Heart left ventricle (tissue), 16 donors: ENCODE results near the gene SMAD3. TPM values are rescaled to one million over a fixed set of nuclear protein-coding genes. Genes with fewer than 3 reads are reported as not detected.

Experiments used
- ATAC-seq, 4 donors: fragments of 200-7000 bp; cut with Tn5 transposase; one replicate each; pipeline ENCODE4 v1.9.1; 2020 to 2022; ENCODE audit warnings: moderate library complexity in 4 of 4, mild to moderate bottlenecking in 3 of 4, moderate number of reproducible peaks in 1 of 4
- DNase-seq, 5 donors: peaks; one replicate each; pipeline ENCODE4 v3.0.0-alpha.2; 2020
- H3K27ac ChIP-seq, 12 donors: fragments of 200-600 bp; sonication (generic) in 4 of 12; one replicate each; pipeline versions ENCODE4 v1.5.0 to v1.8.0; 2016 to 2022; ENCODE audit warnings: mild to moderate bottlenecking in 2 of 12
- H3K27me3 ChIP-seq, 9 donors: fragments of 200-600 bp; sonication (generic) in 2 of 9; one replicate each; pipeline versions ENCODE4 v1.5.1 to v1.8.0; 2016 to 2022; ENCODE audit warnings: mild to moderate bottlenecking in 3 of 9
- H3K36me3 ChIP-seq, 9 donors: fragments of 200-600 bp; sonication (generic) in 2 of 9; one replicate each; pipeline versions ENCODE4 v1.5.0 to v1.8.0; 2018 to 2022; ENCODE audit warnings: mild to moderate bottlenecking in 2 of 9
- H3K4me1 ChIP-seq, 12 donors: fragments of 200-600 bp; sonication (generic) in 4 of 12; one replicate each; pipeline versions ENCODE4 v1.5.0 to v1.8.0; 2016 to 2022; ENCODE audit warnings: mild to moderate bottlenecking in 3 of 12
- H3K4me3 ChIP-seq, 12 donors: fragments of 200-600 bp; sonication (generic) in 4 of 12; one replicate each; pipeline versions ENCODE4 v1.5.0 to v1.8.0; 2017 to 2022; ENCODE audit warnings: mild to moderate bottlenecking in 9 of 12, moderate library complexity in 4 of 12
- H3K9me3 ChIP-seq, 12 donors: fragments of 200-600 bp; sonication (generic) in 4 of 12; one replicate each; pipeline versions ENCODE4 v1.5.0 to v1.8.0; 2016 to 2022; ENCODE audit warnings: mild to moderate bottlenecking in 1 of 12
- POLR2A ChIP-seq, 2 donors: fragments of 450-650 bp; IDR thresholded peaks; one replicate each; pipeline ENCODE4 v1.6.1; 2017; ENCODE audit warnings: antibody characterized with exemption in 2 of 2, mild to moderate bottlenecking in 2 of 2, moderate library complexity in 2 of 2
- WGBS, 4 donors: extraction: QIAGEN DNeasy Blood & Tissue Kit in 2 of 4; methylation state at CpG; one replicate each; pipeline versions ENCODE4 v1.1.5 to v1.1.7; 2013 to 2018; 5-methylcytosine and 5-hydroxymethylcytosine counted together
- intact Hi-C, 10 donors: fragments of 100-400 bp; cut with DNase I; formaldehyde crosslinking; loops; one replicate each; pipeline versions ENCODE4 v1.11.1 to v1.14.2; 2022
- polyA plus RNA-seq, 2 donors: library from polyadenylated mRNA; stranded (reverse); fragments of 200-250 nt; gene quantifications; one replicate each; pipeline ENCODE4 v1.2.3, GENCODE V29; 2013
- total RNA-seq, 9 donors: library from RNA; depleted of rRNA in 2 of 9; stranded (reverse); fragments of >200 nt in 2 of 9; fragmentation: NEBNext Ultra II Directional in 3 of 9; extraction: Animal tissue kit (Norgen Biotek cat#: 25700) in 3 of 9; gene quantifications; one replicate each; pipeline versions ENCODE4 v1.1.0 to v1.2.4, GENCODE V29; 2016 to 2023
- TF ChIP-seq, protein P1 (sequence below), 12 donors: fragments of 200-600 bp; sonication (generic) in 4 of 12; IDR thresholded peaks; one replicate each; pipeline versions ENCODE4 v1.5.0 to v1.8.0; 2018 to 2022; ENCODE audit warnings: antibody characterized with exemption in 12 of 12, mild to moderate bottlenecking in 5 of 12
- donor health status: ischemic (EF 13 %, LVEDD 7.1; RV severe dilation, severe dysfunction).
- donor health status: healthy with polysubstance abuse.
- donor health status: DM: no; HTN: yes; CAD: no.
- donor health status: DM: no; HTN: no; CAD: no.
- donor health status: ischemic (EF 25% LVEDD 6.9; RV normal size, moderate dysfunction).
- donor health status: ischemic (EF 25% LVEDD 5.7; RV mildly dilated, moderate dysfunction).
- donor health status: healthy.
- donor health status: DM: yes; HTN: yes; CAD: no.
- donor health status: ischemic (EF 35%, LVEDD 5.7; RV mildly dilated, moderate dysfunction).
- donor health status: nonischemic (EF 11% LVEDD 7.7; RV severe dilation, severe dysfunction).
- donor health status: DM: yes; HTN: yes; CAD: no.
- donor health status: PGD.
- donor health status: ischemic (EF 29% LVEDD 5.4; RV normal size, mild dysfunction).
- donor health status: nonischemic (EF 23%, LVEDD 6.1; RV moderate dilation, normal function).

Gene SMAD3
- total and polyA plus RNA-seq, 11 donors = 5.6 to 34.3 (median 15.3) TPM

DNA sequence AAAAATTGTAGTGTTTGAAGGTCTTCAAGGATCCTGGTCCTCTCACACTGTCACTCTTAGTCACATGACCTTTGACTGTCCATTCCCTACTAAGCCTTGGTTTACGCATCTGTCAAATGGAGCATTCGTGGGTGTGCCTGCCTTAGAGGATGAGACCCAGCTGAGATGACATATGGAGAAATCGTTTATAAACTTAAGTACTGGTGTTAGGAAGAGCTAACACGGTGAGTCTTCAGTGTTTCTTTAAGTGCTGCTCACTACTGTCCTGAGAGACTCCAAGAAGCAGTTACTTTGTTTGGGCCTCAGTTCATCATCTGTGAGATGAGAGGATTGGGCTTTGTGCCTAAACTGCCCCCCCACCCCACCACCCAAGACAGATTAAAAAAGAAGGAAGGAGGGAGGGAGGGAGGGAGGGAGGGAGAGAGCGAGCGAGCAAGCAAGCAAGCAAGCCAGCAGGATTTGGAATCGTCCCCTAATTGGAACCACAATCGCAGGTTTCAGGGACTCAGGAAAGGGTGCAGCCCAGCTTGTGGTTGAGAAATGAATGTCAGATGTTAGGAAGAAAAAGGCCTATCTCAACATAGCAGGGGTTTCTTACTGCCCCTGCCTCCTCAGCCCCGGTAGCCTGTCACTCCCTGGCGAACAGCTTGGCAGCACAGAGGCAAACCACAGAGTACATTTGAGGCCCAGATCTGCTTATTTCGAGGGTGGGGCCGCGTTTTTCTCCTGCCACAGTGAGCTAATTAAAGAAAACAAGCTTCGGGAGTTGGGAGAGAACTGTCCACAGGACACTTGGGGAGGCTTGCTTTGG, 32.7 kb downstream of the SMAD3 start:
- intact Hi-C loops = loop anchor here in 1 of 10 donors (2.0 kb wide), 1 partner anchor 19 kb away; no protein-coding TSS in a partner anchor
- peaks cover 0 to 87% (median 40%) of the 10 kb centered on the region in 12 donors for H3K4me1 ChIP-seq
- 31 to 41% (median 32%) methylated on average over 14 of the region's 14 CpGs for WGBS, 4 donors
- H3K9me3 ChIP-seq = no peaks in the 10 kb centered on the region
- DNase-seq = peak in 4 of 5 donors; percentile 27 to 66 (median 54)
- peak overlapping the region in 5 of 12 donors; percentile 4 to 28 (median 14) for H3K4me3 ChIP-seq
- peak overlapping the region in 11 of 12 donors; percentile 5 to 79 (median 56) for H3K27ac ChIP-seq
- TF ChIP-seq POLR2A (IDR thresholded peaks at IDR 0.05) = no peak
- TF ChIP-seq, protein P1, sequence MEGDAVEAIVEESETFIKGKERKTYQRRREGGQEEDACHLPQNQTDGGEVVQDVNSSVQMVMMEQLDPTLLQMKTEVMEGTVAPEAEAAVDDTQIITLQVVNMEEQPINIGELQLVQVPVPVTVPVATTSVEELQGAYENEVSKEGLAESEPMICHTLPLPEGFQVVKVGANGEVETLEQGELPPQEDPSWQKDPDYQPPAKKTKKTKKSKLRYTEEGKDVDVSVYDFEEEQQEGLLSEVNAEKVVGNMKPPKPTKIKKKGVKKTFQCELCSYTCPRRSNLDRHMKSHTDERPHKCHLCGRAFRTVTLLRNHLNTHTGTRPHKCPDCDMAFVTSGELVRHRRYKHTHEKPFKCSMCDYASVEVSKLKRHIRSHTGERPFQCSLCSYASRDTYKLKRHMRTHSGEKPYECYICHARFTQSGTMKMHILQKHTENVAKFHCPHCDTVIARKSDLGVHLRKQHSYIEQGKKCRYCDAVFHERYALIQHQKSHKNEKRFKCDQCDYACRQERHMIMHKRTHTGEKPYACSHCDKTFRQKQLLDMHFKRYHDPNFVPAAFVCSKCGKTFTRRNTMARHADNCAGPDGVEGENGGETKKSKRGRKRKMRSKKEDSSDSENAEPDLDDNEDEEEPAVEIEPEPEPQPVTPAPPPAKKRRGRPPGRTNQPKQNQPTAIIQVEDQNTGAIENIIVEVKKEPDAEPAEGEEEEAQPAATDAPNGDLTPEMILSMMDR (IDR thresholded peaks at IDR 0.05) = no peak
- ATAC-seq = peak; percentile 38 to 66 (median 60)
- peaks cover 0 to 13% (median 0%) of the 10 kb centered on the region in 9 donors for H3K36me3 ChIP-seq
- H3K27me3 ChIP-seq = no peaks in the 10 kb centered on the region

DNA sequence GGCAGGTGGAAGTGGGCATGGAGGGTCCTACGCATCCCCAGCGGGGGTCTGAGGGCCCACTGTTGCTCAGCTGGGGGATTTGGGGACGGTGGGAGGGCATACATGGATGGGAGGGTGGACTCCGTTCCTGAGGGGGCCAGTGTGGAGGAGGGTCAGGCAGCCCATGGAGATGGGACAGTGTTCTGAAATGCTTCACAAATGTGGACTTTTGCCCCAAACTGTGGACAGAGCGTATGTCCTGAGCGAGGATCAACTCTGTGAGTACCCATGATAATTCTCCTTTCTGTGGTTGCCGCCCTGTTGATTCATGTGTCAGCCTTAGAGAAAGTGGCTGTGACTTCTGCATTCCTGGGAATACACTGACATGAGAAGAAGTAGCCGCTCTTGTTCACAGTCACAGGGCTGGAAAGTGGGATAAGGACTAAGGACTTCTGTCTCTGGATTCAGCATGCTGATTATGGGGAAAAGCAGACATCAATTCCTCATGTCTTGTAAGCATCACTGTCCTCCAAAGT, 33.4 kb downstream of the SMAD3 start:
- no peaks in the 10 kb centered on the region for H3K27me3 ChIP-seq
- peaks cover 0 to 13% (median 0%) of the 10 kb centered on the region in 9 donors for H3K36me3 ChIP-seq
- H3K4me3 ChIP-seq = peak overlapping the region in 5 of 12 donors; percentile 4 to 28 (median 14)
- H3K27ac ChIP-seq = peak overlapping the region in 10 of 12 donors; percentile 28 to 79 (median 56)
- intact Hi-C loops = no loop called here
- DNase-seq = no peak
- WGBS, 4 donors = 63 to 80% (median 74%) methylated on average over 8 of the region's 8 CpGs
- no peaks in the 10 kb centered on the region for H3K9me3 ChIP-seq
- TF ChIP-seq POLR2A (IDR thresholded peaks at IDR 0.05) = no peak
- TF ChIP-seq, protein P1 (IDR thresholded peaks at IDR 0.05) = no peak
- peaks cover 0 to 87% (median 42%) of the 10 kb centered on the region in 12 donors for H3K4me1 ChIP-seq
- ATAC-seq = peak in 3 of 4 donors; percentile 4 to 12 (median 4)

DNA sequence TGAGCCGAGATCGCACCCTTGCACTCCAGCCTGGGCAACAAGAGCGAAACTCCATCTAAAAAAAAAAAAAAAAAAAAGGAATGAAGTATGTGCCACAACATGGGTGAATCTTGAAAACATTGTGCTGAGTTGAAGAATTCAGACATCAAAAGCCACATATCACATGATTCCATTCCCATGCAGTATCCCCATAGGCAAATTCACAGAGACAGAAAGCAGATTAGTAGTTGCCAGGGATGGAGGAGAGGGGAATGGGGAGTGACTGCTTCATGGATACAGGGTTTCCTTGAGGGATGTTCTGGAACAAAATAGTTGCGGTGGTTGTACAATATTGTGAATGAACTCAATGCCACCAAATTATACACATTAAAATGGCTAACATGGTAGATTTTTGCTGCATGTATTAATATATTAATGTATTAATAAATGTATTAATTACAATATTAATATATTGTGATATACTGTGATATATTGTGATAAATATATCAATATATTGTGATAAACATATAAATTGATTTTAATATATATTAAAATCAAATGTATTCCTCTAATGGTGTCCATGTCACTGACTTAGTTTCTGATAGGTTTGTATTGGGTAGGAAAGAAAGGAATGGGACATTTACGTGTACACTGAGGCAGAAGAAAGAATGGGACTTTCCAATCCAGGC, 34.9 kb downstream of the SMAD3 start:
- H3K4me1 ChIP-seq = peaks cover under 1 to 92% (median 55%) of the 10 kb centered on the region in 12 donors
- intact Hi-C loops = loop anchor here in 1 of 10 donors (5.0 kb wide), 1 partner anchor 47 kb away; no protein-coding TSS in a partner anchor
- H3K4me3 ChIP-seq = no peak overlapping the region
- H3K9me3 ChIP-seq = no peaks in the 10 kb centered on the region
- H3K27ac ChIP-seq = peak overlapping the region in 1 of 12 donors; percentile 66
- peaks cover 0 to 3% (median 0%) of the 10 kb centered on the region in 9 donors for H3K36me3 ChIP-seq
- no peak for DNase-seq
- WGBS, 4 donors = 77 to 80% (median 78%) methylated on average over 5 of the region's 5 CpGs
- ATAC-seq = no peak
- no peak for TF ChIP-seq POLR2A (IDR thresholded peaks at IDR 0.05)
- TF ChIP-seq, protein P1 (IDR thresholded peaks at IDR 0.05) = no peak
- no peaks in the 10 kb centered on the region for H3K27me3 ChIP-seq
